ENCODE measurements around the gene GOLGA6D.
"Not testable (repeated sequence)": the region's sequence is repeated elsewhere in the genome, so short reads cannot be mapped to it uniquely, and the experiment has no call there.

GOLGA6D gene

GRCh38 chr15:75293660-75294059 is 11.0 kb downstream of the GOLGA6D start:
- DNase-seq, result not testable (repeated sequence)

DNA sequence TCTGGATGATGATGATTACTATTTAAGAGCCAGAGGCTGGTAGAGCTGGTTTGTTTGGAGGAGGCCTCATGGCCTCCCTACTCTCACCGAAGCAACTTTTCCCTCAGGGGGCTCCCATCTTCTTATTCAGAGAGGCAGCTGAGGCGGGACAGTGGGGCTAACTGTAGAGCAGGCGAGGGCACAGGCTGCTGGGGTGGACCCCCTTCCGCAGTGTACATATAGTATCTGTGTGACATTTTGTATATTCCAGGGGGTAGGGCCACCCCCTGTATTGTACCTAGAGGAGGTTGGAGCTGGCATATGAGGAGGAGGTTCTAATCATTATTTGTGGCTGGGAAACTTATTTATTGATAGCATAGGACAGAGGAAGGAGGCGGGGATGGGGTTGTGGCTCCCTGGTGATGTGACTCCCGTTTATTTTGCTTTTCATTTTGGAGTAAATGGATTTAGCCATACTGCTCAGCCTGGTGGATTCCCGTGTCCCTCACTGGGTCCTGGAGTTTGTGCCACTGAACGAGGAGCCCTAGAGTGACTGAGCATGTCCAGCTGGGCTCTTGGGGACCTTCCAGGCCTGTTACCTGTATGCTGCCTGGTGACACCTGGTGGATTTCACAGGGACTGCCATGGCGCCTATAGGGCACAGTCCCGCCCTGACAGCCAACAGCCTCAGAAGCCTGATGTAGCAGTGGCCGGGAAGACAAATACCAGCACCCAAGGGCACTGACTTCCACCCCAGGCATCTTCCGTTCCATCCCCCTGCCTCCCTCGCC is 16.1 kb downstream of the GOLGA6D start:
- DNase-seq, result not testable (repeated sequence)

DNA sequence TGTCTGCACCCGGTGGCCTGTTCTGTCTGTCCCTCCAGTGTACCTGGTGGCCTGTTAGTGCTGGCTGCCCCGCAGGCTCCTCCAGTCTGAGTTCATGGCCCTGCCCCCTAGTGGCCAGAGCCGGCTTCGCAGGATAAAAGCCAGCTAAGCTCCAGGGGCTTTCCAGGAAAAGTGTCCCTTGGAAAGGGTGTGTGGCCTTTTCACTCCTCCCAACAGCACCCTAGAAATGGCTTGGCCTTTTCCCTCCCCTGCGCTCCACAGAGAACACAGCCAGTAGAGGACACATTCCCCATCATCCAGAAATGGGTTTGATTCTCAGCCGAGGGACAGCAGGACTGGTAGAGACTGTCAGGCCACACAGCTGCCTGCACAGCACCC is 16.7 kb downstream of the GOLGA6D start:
- DNase-seq, result peak; percentile 5

DNA sequence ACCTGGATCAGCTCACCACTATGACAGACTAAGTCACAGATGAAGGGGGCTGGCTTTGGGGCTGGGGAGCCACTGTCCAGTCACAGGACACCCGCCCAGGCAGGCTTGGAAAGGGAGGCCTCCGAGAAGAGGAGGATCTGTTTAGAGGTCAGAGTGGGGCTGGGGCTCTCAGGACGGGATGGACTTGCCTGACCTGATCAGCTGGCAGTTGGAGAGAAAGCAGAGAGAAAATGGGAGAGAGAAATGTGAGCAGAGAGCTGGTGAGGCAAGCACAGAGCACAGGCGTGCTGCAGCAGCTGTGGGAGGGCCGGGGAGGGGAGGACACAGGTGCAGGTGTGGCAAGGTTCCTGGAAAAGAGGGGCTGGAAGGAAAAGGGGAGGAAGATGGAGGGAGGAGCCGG is 17.4 kb downstream of the GOLGA6D start:
- not testable (repeated sequence) for DNase-seq

DNA sequence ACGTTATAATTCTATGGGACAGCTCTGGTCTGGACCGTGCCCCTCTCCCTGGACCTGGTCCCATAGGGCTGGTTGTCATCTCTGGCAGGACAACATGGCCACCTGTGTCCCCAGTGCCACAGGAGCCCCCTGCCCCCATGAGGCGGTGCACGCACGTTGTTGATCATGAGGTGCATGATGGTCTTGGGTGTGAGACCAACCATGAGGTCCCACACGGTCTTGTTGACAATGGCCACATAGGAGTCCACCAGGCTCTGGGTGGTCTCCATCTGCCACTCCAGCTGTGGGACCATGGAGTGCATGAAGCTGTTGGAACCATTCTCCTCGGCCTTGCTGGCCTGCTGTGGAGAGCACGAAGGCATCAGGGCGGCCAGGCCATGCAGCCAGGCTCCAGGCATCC is 19.7 kb downstream of the GOLGA6D start:
- no peak for DNase-seq

DNA sequence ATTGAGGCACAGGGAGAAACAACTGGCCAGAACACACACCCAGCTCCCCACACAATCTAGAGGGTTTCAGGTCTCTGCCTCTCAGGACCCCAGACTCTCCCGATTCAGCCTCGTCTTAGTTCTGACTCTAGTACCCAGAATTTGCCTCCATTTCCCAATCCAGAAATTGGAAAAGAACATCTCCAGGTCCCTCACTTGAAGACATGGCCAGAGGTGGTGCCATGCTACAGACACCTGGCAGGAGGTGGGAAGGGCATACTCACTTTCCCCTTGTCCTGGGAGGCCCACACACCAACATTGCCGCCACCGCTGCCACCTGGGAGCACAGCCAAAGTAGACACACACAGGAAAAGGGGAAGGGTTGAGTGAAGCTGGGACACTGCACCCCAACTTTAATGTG is 20.1 kb downstream of the GOLGA6D start:
- DNase-seq, result not testable (repeated sequence)

DNA sequence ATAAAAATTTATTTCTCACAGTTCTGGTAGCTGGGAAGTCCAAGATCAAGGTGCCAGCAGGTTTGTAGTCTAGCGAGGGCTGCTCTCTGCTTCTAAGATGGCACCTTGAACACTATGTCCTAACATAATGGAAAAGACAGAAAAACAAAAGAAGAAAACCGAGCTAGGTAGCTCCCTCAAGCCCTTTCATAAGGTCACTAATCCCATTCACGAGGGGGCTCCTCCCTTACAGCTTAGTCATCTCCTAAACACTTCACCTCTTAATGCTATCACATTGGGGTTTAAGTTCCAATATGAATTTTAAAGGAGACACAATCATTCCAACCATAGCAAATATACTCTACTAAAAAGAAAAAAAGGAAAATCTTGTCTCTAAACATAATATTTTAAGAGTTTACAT is 23.6 kb downstream of the GOLGA6D start:
- no peak for DNase-seq

- peak; percentile 7 for DNase-seq
Measured at GRCh38 chr15:75307778-75308390, 25.2 kb downstream of the GOLGA6D start.

- no peak for DNase-seq
Measured at GRCh38 chr15:75309711-75310110, 27.1 kb downstream of the GOLGA6D start.

GRCh38 chr15:75312548-75312947 is 29.9 kb downstream of the GOLGA6D start:
- not testable (repeated sequence) for DNase-seq

GRCh38 chr15:75313116-75313845 is 30.6 kb downstream of the GOLGA6D start:
- DNase-seq, result no peak

- DNase-seq, result no peak
Measured at GRCh38 chr15:75314552-75315290, 32.1 kb downstream of the GOLGA6D start.

DNA sequence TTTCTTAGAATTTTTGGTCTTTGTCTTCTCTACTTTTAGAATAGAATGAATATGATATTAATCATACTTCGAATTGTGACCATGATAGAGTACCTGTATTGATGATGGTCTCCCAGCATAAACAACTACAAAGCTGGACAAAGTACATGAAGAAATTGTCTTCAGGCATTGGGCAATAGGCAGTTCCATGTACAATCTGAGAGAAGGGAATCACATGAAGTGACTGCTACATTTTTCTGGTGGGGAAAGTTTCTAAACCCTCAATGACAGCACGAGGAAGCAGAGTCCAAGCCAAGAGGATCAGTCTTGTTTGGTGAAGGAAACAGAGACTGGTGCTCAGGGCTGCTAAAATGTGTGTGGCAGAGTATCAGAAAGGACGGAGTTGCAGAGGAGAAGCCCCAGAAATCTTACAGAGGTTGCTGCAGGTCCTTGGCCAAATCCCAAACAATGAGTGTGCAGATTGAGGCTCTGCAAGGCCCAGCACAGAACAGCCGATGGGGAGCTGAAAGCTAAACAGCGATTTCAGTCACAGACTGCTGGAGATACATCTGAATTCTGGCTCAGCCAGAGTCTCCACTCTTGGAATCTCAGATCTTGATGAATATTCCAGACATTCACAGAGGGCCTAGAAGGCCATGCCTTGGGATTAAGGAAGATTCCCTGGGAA is 36.7 kb downstream of the GOLGA6D start:
- DNase-seq, result not testable (repeated sequence)

DNA sequence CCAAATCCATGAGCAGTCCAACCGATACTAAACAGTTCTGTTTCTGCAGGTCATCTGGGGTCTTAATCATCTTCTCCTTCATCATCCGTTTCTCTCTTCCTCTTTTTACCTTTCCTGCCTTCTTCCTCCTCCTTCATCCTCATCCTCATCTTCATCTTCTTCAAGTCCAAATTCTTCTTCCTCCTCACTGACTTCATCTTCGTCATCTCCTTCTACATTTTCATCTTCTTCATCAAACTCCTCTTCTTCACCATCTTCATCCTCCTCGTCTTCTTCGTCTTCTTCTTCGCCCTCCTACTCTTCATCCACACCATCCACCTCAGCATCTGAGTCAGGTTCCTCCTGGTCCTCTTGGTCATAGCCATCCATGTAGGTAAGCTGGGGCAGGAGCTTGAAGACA is 39.1 kb downstream of the GOLGA6D start:
- DNase-seq, result no peak

DNA sequence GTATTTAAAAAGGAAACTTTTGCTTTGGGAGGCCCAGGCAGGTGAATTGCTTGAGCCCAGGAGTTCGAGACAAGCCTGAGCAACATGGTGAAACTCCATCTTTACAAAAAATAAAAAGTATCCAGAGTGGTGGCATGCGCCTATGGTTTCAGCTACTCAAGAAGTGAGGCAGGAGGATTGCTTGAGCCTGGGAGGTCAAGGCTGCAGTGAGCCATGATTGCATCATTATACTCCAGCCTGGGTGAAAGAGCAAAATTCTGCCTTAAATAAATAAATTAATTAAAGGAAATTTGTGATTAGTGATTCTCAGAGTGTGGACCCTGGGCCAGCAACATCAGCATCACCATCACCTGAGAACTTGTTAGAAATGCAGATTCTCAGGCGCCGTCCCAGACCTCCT is 43.3 kb downstream of the GOLGA6D start:
- no peak for DNase-seq

- no peak for DNase-seq
Measured at GRCh38 chr15:75327005-75327404, 44.4 kb downstream of the GOLGA6D start.

DNA sequence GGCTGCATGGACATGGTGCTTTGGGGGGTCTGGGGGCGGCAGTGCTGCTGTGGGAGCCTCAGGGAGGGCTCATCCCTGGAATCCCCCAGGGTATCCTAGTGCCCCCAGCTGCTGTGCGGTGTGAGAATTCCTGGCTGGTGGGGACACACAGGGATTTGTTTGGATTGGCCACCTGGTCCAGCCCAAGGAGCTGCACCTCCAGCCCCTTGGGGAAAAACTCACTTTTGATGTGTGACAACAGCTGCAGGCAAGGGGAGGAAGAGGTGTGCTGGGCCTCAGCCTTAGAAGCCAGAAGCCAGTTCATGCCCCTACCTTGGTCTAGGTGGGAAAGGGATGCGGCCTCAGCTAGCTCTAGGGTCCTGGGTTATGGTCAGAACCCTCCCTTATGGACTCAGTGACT is 44.9 kb downstream of the GOLGA6D start:
- no peak for DNase-seq

DNA sequence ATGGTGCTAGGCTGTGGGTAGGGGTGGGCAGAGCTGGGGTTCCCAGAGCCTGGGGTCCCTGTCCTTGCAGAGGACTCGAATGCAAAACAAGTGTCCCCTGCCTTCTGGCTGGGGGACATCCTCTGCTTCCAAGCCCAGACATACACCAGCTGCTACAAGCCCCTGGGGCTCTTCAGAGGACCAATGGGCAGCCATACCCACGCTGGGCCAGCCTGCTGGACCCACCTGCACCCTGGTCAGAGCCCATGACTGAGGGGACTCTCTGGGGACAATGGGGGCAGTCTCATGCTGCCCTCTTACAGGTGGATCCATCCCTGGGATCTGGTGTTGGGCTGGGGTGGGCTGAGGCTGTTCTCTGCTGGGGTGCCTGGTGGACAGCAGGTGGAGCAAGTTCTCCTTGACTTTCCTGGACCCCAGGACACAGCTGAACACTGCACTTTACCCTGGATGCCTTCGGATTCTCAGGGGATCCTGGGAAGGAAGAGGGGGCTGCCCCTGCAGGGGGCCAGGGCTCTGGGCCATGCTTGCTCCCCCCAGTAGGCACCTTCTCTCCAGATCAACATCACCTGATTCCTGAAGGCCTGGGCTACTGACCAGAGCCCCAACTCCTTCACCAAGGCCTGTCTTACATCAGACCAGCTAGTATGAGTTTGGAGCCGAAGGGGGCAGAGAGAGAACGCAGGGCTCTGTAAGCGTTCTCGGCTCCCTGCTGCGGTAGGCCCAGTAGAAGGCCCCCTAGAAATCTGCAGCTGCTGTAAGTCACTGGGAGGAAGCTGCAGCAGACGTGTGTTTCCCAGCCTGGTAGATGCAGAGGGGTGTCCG is 46.1 kb downstream of the GOLGA6D start:
- no peak for DNase-seq

- DNase-seq, result no peak
Measured at GRCh38 chr15:75329571-75329970, 46.9 kb downstream of the GOLGA6D start.

- DNase-seq, result not testable (repeated sequence)
Measured at GRCh38 chr15:75332093-75332492, 49.5 kb downstream of the GOLGA6D start.

- DNase-seq, result not testable (repeated sequence)
Measured at GRCh38 chr15:75333654-75334419, 51.2 kb downstream of the GOLGA6D start.

Data from CD4-positive, alpha-beta T cell treated with Interleukin-6 for 4 hours (primary cell).